HFF-Myc (cell line): ENCODE measurements around the gene MYOM3.

Experiments
- DNase-seq: peaks from one replicate; pipeline ENCODE4 v3.0.0-alpha.2; 2011; ENCODE audit warnings: low read depth; ENCODE audit errors: extremely low read depth
- H3K4me3 ChIP-seq: replicated peaks from 2 replicates; pipeline ENCODE4 v1.5.1; 2011; ENCODE audit warnings: low read depth, mild to moderate bottlenecking, control low read depth, low read length
- CTCF ChIP-seq: IDR thresholded peaks from 2 replicates; pipeline ENCODE4 v1.5.1; 2012; ENCODE audit warnings: mild to moderate bottlenecking, low read depth, low read length, control low read depth; ENCODE audit errors: missing control alignments

The MYOM3 gene

DNA sequence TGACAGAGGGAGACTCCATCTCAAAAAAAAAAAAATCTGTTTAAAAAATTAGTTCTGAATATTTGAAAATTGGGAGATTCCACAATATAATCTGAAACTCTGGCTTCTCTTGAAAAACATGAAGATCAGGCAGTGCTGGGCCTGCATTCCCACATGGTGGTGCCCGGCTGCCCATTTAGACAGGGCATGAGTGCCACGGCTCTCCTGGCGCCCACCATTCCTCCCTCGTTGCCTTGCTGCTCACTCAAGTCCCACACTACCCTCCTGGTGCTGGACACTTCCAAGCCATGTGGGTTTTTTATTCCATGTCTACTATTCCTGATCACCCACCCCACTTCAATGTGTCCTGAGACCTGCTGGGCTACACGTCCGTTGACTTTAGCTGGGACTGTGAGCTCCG lies 10.8 kb upstream of the MYOM3 start:
- no peak for DNase-seq
- no peak for TF ChIP-seq CTCF
- H3K4me3 ChIP-seq: no peak overlapping the region

DNA sequence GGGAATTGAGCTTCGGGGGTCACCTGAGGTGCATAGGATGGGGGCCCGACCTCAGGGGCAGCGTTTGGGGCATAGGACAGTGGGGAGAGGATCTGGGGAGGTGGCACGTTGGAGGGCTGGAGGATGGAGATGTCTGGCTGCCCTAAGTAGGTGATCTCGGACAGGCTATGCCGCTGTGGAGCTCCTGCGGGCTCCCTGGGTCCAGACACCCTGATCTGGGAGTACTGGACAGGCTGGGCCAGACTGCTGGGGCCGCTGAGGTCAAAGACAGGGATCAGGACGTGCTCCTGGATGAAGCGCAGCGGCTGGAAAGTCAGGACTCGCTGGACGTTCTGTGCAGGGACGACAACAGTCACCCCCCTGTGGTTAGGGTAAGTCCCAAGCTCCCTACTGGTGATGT lies 9.5 kb upstream of the MYOM3 start:
- TF ChIP-seq CTCF: no peak
- no peak for DNase-seq

DNA sequence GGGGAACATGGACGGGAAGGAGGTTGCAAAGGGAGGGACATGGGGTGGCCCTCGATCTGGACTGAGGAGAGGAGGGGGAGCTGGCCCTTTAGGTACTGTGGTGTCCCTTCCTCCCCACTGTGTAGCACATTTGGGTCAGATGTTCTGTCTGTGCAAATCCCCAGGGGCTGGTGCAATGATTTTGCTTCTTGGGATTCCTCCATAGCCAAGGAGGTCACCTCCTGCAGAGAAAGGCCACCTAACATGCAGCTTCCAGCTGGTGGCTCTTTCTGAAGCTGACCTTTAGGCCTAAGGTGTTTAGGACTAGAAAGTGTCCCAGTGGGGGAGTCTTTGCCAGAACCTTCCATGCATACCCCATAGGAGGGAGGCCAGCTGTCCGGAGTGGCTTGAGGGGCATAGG lies 9.0 kb upstream of the MYOM3 start:
- DNase-seq: no peak
- H3K4me3 ChIP-seq: no peak overlapping the region
- no peak for TF ChIP-seq CTCF

More for the DNA sequence above, 9.5 kb upstream of the MYOM3 start:
- H3K4me3 ChIP-seq: no peak overlapping the region

DNA sequence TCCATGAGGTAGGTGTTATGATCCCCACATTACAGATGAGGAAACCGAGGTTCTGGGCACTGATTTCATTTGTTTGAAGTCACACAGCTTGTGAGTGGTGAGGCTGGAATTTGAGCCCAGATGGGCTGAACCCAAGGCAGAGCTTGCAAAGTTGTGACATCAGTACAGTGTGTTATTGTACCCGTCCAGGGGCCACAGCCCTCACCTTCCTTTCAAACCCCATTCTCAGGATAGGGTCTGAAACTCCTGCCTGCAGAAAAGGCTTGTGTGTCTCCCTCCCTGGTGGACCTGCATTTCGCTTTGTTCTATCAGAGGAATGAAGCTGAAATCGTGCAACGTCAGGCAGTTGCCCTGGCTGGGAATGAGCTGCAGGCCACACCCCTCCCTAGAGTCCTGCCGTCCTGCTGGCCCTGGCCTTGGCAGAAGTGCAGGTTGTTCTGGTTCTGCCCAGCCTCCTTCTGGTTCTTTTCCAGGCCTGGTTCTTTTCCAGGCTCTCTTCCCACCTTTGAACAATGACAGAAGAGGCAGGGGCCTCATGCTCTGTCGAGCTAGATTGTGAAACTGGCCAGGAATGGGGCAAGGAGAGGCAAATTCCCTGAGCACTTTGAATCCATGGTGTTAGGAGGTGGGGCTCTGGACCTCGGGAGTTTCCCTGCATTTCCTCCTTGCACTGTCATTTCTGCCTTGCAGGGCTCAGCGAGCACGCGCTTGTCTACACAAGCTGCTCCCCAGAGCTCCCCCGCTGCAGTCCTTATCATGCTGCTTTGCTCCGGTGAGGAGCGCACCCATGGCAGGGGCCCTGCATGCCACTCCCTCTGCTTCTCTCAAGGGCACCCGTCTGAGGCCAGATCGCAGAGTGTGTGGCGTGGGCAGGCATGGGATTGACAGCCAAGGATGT lies 8.2 kb upstream of the MYOM3 start:
- no peak for DNase-seq
- TF ChIP-seq CTCF: no peak
- H3K4me3 ChIP-seq: no peak overlapping the region

DNA sequence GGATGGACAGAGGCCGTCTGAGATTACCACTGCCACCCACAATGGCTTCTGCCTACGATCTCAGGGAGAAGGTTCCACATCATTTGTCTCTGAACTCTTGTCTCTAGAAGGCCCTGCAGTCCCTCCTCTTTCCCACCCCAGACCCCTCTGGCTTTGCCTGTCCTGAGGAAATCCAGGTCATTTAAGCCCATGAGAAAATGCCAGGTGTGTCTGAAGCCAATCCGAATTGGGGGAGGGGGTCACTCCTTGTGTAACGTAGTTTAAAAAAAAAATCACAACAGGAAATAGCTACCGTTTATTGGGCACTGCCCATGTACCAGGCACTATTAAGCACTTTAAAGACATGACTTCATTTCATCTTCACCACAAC lies 7.5 kb upstream of the MYOM3 start:
- DNase-seq: no peak
- no peak overlapping the region for H3K4me3 ChIP-seq
- no peak for TF ChIP-seq CTCF

DNA sequence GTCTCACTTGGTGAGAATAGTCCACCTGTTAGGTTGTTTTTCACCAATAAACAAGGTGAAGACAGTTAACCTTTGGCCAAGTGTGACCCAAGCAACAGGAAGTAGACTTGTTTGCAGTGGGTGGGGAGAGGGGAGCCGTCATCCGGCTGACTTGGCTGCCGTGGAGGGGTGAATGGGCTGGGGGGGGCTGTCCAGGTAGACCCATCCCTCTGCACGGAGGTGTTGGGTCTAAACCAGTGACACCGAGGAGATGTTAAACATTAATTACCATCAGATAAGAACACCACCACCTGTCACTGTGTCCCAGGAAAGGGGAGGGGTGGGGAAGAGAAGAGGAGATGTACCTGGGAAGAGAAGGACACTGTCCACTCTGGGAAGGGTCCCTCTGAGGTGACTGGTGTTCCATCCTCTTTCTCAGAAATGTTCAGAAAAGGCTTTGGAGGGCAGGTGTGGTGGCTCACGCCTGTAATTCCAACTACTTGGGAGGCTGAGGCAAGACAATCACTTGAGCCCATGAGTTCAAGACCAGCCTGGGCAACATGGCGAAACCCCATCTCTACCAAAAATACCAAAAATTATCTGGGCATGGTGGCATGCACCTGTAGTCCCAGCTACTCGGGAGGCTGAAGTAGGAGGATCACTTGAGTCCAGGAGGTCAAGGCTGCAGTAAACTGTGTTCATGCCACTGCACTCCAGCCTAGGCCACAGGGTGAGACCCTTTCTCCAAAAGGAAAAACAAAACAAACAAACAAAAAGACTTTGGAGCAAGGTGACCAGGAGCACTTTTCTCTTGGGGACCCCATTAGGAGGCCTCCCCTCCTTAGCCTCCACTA lies 6.7 kb upstream of the MYOM3 start:
- TF ChIP-seq CTCF: no peak
- no peak overlapping the region for H3K4me3 ChIP-seq
- DNase-seq: no peak
